Measurements from ENCODE around the gene CHRNA4.

The CHRNA4 gene

GRCh38 chr20:63293456-63293855, 67.7 kb downstream of the CHRNA4 start:
- DNase-seq (ENCODE audit: low read depth in 2 of 2) = no peak

Measured in stimulated activated CD8-positive, alpha-beta memory T cell treated with anti-CD3 and anti-CD28 coated beads, Interleukin-7, amount 100 ng/mL, for 4 hours (primary cell).